Stimulated activated CD8-positive, alpha-beta memory T cell treated with anti-CD3 and anti-CD28 coated beads, Interleukin-7, amount 100 ng/mL, for 24 hours (primary cell): ENCODE measurements around the gene LHPP.

Experiments used
- DNase-seq: peaks from one replicate; pipeline ENCODE4 v3.0.0-alpha.2; 2020; ENCODE audit warnings: low read depth

Gene LHPP

GRCh38 chr10:124496620-124497019 is 35.0 kb downstream of the LHPP start:
- no peak for DNase-seq

- DNase-seq = no peak
Observed at GRCh38 chr10:124497196-124497881, 35.7 kb downstream of the LHPP start.

- no peak for DNase-seq
Observed at GRCh38 chr10:124498056-124498455, 36.4 kb downstream of the LHPP start.

- no peak for DNase-seq
Observed at GRCh38 chr10:124500757-124501156, 39.1 kb downstream of the LHPP start.

GRCh38 chr10:124504711-124505110 is 43.1 kb downstream of the LHPP start:
- no peak for DNase-seq

- DNase-seq = no peak
Observed at GRCh38 chr10:124505279-124505678, 43.7 kb downstream of the LHPP start.

- DNase-seq = no peak
Observed at GRCh38 chr10:124508070-124508667, 46.5 kb downstream of the LHPP start.

- DNase-seq = no peak
Observed at GRCh38 chr10:124508907-124509454, 47.4 kb downstream of the LHPP start.

- DNase-seq = no peak
Observed at GRCh38 chr10:124509880-124510632, 48.4 kb downstream of the LHPP start.

- DNase-seq = no peak
Observed at GRCh38 chr10:124510759-124511158, 49.1 kb downstream of the LHPP start.

GRCh38 chr10:124511205-124512039 is 49.8 kb downstream of the LHPP start:
- DNase-seq = no peak

GRCh38 chr10:124512040-124512428 is 50.4 kb downstream of the LHPP start:
- DNase-seq = no peak

- no peak for DNase-seq
Observed at GRCh38 chr10:124512600-124512999, 51.0 kb downstream of the LHPP start.

- DNase-seq = no peak
Observed at GRCh38 chr10:124515244-124515970, 53.8 kb downstream of the LHPP start.

- DNase-seq = no peak
Observed at GRCh38 chr10:124516181-124516580, 54.6 kb downstream of the LHPP start.

GRCh38 chr10:124516746-124517397 is 55.2 kb downstream of the LHPP start:
- no peak for DNase-seq

- no peak for DNase-seq
Observed at GRCh38 chr10:124517461-124517860, 55.8 kb downstream of the LHPP start.

GRCh38 chr10:124517931-124518330 is 56.3 kb downstream of the LHPP start:
- no peak for DNase-seq

- DNase-seq = no peak
Observed at GRCh38 chr10:124518366-124518765, 56.7 kb downstream of the LHPP start.

GRCh38 chr10:124520558-124521428 is 59.2 kb downstream of the LHPP start:
- DNase-seq = no peak
